ENCODE data around the gene BEND3.

Gene BEND3

DNA sequence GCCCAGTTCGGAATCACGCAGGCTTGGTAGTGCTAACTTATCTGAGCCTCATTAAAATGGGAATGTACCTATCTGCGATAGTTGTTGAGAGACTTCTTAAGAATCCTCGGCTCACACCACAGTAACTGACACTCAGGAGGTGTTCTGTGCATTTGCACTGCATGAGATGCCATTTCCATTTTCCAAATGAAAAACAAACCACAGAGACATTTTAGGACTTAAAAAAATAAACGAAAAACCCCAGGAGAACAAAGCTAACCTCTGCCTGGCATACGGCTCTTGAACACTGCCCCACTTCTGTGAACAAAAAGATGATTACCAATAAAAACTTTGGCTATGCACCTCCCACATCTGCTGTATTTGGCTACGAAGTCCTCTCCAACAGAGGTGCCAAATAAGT, 37.6 kb downstream of the BEND3 start:
- TF ChIP-seq, protein P1, sequence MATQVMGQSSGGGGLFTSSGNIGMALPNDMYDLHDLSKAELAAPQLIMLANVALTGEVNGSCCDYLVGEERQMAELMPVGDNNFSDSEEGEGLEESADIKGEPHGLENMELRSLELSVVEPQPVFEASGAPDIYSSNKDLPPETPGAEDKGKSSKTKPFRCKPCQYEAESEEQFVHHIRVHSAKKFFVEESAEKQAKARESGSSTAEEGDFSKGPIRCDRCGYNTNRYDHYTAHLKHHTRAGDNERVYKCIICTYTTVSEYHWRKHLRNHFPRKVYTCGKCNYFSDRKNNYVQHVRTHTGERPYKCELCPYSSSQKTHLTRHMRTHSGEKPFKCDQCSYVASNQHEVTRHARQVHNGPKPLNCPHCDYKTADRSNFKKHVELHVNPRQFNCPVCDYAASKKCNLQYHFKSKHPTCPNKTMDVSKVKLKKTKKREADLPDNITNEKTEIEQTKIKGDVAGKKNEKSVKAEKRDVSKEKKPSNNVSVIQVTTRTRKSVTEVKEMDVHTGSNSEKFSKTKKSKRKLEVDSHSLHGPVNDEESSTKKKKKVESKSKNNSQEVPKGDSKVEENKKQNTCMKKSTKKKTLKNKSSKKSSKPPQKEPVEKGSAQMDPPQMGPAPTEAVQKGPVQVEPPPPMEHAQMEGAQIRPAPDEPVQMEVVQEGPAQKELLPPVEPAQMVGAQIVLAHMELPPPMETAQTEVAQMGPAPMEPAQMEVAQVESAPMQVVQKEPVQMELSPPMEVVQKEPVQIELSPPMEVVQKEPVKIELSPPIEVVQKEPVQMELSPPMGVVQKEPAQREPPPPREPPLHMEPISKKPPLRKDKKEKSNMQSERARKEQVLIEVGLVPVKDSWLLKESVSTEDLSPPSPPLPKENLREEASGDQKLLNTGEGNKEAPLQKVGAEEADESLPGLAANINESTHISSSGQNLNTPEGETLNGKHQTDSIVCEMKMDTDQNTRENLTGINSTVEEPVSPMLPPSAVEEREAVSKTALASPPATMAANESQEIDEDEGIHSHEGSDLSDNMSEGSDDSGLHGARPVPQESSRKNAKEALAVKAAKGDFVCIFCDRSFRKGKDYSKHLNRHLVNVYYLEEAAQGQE (IDR thresholded peaks at IDR 0.05; ENCODE audit: insufficient read depth in 1 of 2, low read depth in 2 of 2, low read length in 2 of 2), result no peak
- no peak for TF ChIP-seq TAF1 (IDR thresholded peaks at IDR 0.05; ENCODE audit: borderline replicate concordance, insufficient read depth, low read length)
- no peak for TF ChIP-seq SIN3A (IDR thresholded peaks at IDR 0.05; ENCODE audit: borderline replicate concordance, insufficient read depth, low read length)

DNA sequence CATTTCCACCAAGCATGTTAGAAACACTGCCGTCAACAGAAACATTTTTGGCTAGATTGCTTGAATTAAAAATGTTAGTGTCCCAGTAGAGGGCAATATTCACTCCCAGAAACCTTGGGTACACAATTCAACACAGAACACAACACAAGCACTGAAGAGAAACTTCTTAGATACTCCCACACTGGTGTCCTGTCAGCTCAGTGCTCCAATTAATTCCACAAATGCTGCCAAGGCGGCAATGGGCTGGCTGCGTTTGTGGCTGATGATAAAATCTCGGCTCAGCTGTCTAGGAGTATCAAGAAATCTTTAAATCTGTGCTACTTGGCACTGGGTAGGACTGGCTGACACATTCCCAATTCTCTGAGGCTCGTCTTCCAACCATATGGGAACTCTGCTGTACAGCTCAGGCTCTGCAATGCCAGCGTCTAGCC, 39.3 kb downstream of the BEND3 start:
- TF ChIP-seq TAF1 (IDR thresholded peaks at IDR 0.05; ENCODE audit: borderline replicate concordance, insufficient read depth, low read length) (no peak), SIN3A (IDR thresholded peaks at IDR 0.05; ENCODE audit: borderline replicate concordance, insufficient read depth, low read length) (peak; percentile 43; the same call in 1 of the 2 replicates), POLR2AphosphoS5 (IDR thresholded peaks at IDR 0.05; ENCODE audit: low read depth, low read length) (no peak), FOXP2 (optimal IDR thresholded peaks at IDR 0.05; ENCODE audit: borderline replicate concordance, extremely low read depth, extremely low read length, insufficient read depth) (no peak)
- TF ChIP-seq, protein P1 (IDR thresholded peaks at IDR 0.05; ENCODE audit: insufficient read depth in 1 of 2, low read depth in 2 of 2, low read length in 2 of 2), result no peak; a peak in 1 of 4 replicates

DNA sequence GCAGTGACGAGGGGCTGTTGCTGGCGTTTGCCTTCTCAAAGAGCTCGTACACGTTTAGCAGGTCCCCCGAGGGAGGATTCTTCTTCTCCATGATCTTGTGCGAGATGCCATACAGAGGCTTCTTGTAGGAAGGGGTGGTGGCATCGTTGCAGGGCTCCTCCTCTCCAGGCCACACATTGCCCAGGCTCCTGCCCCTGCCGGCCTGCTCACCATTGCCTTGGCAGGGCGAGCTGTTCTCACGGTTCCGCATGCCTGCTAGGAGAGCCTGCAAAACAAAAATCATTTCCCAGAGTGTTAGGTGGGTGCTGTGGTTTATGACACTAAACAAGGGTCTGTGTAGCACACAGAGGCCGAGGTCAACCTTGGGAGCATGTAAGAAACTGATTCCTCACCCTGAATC, 44.6 kb downstream of the BEND3 start:
- TF ChIP-seq FOXP2 (optimal IDR thresholded peaks at IDR 0.05; ENCODE audit: borderline replicate concordance, extremely low read depth, extremely low read length, insufficient read depth), result no peak
- no peak for TF ChIP-seq SIN3A (IDR thresholded peaks at IDR 0.05; ENCODE audit: borderline replicate concordance, insufficient read depth, low read length)
- TF ChIP-seq POLR2AphosphoS5 (IDR thresholded peaks at IDR 0.05; ENCODE audit: low read depth, low read length), result no peak
- no peak for TF ChIP-seq TAF1 (IDR thresholded peaks at IDR 0.05; ENCODE audit: borderline replicate concordance, insufficient read depth, low read length)
- TF ChIP-seq, protein P1 (IDR thresholded peaks at IDR 0.05; ENCODE audit: insufficient read depth in 1 of 2, low read depth in 2 of 2, low read length in 2 of 2), result no peak

DNA sequence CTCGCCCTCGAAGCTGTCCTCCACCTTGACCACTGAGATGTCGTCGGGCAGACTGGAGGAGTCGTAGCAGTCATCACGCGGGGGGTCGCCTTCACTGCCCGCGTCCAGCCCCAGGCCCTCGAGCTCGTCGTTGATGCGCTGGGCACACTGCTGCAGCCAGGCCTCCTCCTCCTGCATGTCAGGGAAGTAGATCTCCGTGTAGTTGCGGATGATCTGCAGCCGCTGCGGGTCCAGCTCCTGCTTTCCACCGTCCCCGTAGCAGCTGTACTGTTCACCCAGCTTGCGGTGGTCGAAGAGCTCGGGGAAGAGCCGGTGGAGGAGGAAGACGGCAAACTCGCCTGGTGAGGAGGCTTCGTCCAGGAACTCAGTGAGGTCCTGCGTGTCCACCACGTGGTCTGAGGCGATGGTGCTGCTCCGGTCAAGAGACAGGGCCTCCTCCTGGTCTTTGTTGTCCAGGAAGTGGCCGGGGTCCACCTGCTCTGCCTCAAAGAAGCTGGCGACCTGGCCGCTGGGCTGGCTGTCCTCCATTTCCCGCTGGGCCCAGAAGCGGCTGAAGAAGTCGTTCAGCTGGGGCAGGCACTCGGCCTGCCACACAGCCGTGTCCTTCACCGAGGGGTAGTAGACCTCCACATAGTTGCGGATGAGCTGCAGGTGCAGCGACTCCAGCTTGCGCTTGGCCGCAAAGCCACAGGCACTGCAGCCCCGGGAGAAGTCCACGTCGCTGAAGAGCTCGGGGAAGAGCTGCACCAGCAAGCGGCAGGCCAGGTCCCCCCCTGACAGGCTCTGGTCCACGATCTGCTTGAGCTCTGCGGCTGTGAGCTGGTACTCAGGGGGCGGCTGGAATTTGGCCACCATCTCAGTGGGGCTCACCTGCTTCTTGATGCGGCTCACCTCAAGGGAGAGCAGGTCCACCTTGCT, 45.4 kb downstream of the BEND3 start:
- no peak for TF ChIP-seq FOXP2 (optimal IDR thresholded peaks at IDR 0.05; ENCODE audit: borderline replicate concordance, extremely low read depth, extremely low read length, insufficient read depth)
- TF ChIP-seq, protein P1 (IDR thresholded peaks at IDR 0.05; ENCODE audit: insufficient read depth in 1 of 2, low read depth in 2 of 2, low read length in 2 of 2), result no peak
- TF ChIP-seq POLR2AphosphoS5 (IDR thresholded peaks at IDR 0.05; ENCODE audit: low read depth, low read length), result no peak
- TF ChIP-seq SIN3A (IDR thresholded peaks at IDR 0.05; ENCODE audit: borderline replicate concordance, insufficient read depth, low read length), result no peak
- no peak for TF ChIP-seq TAF1 (IDR thresholded peaks at IDR 0.05; ENCODE audit: borderline replicate concordance, insufficient read depth, low read length)

Measured in PFSK-1 (cell line).